ENCODE data around the gene CMSS1.

CMSS1 gene

DNA sequence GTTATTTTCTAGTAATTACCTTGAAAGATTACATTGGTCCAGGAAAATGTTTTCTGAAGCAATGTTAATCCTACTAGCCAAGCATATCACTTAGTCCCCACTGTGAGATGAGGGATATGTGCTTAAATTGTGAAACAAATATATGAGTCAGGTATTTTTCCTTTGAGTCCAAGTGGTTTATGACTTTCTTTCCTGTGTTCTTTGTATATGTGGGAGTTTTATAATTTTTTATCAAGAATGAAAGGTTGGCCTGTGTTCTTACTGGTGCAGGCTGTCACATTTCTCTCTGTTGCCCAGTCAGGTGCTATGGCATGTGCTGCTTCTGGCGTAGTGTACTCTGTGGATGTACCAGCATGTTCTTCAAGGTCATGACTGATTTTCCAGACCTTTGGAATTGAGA lies 147.4 kb downstream of the CMSS1 start:
- no peak for FAIRE-seq

DNA sequence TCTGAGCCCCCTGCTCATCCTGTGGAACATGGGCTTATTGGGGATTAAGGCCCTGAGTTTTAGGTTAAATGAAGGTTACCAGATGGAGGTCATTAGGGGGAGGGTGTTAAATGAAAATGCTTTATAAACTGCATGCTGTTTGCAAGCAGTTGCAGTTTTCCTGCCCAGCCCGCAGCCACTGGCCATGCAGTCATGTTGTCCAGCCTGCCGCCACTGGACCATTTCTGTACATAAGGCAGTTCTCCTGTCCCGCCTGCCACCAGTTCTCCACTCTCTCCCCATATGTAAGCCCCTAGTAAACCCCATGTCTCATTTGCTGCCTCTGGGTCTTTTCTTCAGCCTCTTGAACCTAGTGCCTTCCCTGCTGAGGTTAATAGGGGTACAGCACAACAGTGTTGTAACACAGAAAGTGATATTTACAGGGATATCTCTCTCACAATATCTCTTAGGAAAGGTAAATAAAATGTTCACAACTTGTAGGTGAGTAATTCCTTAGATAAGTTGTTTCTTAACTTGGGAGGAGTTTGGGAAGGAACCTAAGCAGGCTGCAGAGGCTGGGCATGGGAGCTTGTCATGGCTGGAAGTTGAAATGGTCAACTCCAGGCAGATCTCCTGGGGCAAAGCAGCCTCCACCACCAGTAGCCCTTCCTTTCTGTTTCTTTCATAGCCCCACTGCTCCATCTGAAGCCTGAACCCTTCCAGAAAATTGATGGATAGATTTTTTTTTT lies 148.2 kb downstream of the CMSS1 start:
- FAIRE-seq = no peak

DNA sequence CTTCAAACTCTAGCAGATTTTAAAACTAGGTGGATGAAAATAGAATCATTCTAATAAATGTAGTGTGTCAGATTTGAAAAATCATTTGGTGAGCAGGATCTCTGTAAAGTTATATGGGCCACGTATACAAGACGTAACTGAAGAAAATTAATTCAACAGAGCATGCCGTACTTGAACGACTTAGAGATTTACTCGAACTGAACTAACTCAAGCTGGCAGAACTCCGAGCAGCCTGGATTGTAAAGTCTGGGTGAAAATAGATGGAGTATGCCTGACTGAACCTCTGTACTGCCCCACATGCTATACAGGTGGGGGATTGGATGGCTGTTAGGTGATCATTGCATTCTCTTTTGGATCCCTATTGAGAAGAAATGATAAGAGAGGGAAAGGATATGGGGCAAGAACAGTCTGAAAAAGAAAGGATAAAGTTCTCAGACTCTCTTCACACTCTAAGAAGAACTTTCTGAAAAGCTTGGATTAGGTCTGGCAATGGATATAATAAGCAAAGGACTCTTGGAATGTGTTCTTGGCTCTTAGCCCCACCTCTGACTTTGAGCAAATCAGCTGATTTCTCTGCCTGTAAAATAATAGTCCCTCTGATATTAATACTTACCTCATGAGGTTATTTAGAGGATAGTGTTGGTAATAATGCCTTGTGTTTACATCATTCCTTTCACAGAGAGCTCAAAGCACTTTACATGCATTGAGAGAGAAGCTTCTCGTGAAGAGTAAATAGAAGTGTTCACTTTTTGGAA lies 149.2 kb downstream of the CMSS1 start:
- no peak for FAIRE-seq

DNA sequence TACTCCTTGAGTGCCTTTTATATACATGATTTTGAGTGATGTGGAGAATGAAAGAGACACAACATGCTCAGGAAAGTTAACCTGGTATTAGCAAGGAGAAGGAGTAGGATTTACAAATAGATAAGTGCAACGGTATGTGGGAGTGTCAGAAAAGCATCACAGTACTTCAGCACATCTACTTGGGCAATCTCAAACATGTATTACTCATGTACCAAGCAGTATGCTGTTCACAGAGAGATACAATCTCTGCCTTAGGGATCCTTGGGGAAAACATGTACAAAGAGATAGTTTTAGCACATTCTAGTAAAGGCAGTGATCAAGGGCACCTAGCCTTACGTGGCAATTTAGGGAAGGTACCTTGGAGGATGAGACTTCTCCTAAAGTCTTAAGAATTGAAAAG lies 150.1 kb downstream of the CMSS1 start:
- FAIRE-seq = no peak

DNA sequence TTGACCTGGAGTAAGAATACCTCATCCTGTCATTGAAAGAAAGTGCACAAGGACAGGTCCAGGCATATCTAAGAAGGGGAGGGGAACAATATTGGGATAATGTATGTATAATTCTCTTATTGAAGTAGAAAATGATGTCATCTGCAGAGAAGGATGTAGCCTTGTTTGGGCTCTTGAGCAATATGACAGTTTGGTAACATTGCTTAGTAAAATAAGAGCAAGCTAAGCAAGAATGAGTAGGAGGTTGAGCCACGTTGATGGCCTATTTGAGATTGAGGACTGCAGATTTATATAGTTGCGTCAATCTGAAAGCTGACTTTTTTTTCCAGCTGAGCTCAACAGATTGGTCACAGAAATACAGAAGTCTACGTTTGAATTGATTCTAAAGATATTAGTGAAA lies 151.5 kb downstream of the CMSS1 start:
- no peak for FAIRE-seq

DNA sequence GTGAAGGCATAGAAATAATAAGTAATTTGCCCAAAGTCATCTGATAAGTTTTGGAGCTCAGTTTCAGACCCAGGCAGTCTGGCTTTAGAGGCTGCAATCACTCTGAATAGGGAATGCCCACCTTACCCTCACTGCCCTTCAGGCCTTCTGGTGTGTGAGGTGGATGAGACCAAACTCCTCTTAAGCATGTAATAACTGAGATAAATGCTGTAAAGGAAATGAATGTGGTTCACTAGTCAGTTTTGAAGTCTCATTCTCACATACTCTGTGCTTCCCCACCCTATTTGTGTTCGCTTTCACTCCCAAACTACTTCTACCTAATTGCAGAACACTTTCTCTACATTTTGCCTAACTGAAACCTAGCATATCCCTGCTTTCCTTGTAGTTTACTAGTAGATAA lies 152.5 kb downstream of the CMSS1 start:
- FAIRE-seq = no peak

DNA sequence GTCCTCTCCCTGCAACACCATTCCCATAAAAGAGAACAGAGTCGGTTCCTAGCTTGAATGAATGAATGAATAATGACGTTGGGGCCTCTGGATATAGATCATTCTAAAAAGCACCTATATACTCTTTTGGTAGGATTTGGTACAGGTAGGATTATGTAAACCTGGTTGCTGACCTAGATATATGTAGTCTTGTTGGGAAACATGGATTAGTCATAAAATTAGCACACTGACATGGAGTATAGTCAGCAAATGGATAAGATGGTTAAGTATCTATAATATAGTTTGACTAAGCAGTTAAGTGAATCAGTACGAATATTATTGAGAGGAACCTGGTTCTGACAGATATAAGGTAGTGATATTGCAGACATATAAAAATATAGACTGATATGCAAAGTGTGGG lies 154.1 kb downstream of the CMSS1 start:
- no peak for FAIRE-seq

DNA sequence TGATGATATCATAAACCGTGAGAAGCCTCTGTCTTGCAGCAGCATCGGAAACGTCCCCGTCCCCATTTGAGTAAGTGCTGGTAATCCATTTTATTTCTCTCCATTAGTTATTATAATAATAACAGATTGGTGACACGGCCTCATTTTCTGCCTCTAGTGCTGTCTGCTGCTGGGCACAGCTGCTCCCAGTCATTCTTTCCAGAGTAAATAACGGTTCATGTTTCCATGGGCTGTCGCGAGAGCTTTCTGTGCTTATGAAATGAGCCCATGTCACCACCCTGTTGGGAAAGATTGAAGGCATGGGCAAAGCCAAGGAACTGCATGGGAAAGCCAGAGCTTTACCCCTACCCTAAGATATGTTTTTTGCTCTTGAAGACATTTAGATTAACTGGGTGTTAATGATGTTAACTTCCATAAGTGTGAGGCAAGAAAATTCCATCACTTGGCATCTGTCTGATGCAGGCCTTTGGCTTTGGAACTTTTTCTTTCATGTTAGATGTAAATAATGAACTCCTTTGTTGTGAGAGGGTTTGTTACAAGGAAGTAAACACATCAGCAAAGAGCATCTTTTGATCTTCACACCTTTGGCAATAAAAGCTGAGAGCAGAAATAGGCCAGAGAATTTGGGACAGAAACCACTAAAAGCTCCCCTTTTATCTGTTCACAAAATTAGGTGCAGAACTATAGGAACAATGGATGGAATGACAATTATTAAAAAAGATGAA lies 154.9 kb downstream of the CMSS1 start:
- no peak for FAIRE-seq

DNA sequence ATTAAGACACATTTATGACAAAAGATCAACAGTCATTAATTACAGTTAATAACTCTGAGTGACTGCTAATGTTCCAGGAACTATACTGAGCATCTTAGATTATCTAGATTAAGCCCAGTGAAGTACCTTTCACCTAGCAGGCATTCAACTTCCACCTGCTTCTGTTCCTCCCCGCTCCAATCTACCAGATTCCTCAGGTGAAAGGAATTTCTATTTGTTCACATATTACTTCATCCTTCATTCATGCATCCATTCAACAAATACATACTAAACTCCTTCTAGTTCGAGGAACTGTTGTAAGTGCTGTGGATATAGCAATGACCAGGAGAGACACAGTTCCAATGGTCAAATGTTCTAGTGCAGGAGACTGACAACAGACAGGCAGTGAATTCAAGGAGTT lies 157.3 kb downstream of the CMSS1 start:
- FAIRE-seq = no peak

DNA sequence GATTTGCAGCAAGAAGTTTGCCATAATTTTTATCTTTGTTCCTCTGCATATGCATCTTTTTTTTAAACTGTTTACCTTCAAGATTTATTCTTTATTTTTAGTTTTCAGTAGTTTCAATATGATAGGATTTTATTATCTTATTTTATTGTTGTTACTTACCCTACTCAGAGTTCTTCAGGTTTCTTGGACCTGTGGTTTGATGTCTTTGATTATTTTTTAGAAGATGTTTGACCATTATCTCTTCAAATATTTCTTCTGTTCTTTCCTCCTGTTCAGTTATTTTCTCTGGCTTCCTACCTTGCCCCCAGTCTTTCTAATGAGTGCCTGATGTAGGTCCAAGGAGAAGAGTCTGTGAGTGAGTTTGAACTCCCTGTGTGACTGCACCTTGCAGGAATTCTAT lies 158.9 kb downstream of the CMSS1 start:
- FAIRE-seq = no peak

DNA sequence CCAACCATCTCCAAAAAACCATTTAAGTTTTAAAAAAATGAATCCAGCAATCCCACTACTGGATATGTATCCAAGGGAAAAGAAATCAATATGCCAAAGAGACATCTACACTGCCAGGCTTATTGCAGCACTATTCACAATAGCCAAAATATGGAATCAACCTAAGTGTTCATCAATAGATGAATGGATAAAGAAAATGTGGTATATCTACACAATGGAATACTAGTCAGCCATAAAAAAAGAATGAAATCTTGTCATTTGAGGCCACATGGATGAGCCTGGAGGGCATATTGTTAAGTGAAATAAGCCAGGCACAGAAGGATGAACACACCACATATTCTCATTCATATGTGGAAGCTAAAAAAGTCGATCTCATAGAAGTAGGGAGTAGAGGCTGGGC lies 160.6 kb downstream of the CMSS1 start:
- FAIRE-seq = no peak

DNA sequence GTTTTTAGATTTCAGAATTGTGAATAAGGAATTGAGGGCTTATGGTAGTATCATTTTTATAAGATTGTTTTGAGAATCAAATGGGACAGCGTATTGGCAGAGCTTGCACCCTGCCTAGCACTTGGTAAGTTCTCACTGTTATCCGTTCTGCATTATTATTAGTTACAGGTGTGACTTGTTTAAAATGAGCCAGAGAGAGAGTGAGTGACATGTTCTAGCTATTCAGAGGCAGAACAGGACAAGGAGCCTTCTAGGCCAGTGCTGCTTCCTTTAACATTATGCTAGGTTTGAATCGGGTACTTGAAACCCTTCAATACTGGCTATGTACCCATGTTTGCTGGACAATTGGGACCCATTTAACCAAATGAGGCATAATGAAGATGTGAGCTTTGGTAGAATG lies 162.9 kb downstream of the CMSS1 start:
- no peak for FAIRE-seq

DNA sequence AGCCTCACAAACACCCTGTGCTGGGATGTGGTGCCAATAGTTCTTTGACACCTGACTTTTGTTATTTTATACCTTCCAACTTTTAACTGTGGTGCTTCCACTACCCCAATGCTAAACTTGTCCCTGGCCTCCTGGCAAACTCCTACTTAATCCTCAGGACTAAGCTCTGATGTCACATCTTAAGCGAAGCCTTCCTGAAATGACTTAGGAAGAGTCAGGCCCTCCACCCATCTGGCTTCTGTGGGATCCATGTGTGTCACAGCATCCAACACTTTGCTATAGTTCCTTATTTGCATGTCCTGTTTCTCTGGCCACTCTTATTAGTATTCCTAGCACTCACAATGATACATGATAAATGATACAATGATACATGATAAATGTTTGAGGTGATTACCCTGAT lies 163.5 kb downstream of the CMSS1 start:
- FAIRE-seq = no peak

DNA sequence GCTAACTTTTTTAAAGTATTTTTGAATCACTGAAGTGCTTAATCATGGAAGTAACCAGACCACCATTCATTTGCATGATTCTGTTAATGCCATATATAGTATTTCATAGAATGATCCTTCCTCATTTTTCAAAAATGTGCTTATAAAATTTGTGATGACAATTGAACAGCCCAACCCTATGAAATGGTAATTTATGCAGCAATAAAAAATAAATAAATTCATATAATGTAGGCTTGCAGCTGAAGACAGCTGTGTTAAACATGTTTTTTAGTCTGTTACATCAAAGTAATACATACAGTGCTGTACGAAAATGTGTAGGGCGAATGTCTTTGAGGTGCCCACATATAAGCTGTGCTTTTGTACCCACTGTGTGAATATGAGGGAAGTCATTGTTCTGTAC lies 165.0 kb downstream of the CMSS1 start:
- FAIRE-seq = no peak

DNA sequence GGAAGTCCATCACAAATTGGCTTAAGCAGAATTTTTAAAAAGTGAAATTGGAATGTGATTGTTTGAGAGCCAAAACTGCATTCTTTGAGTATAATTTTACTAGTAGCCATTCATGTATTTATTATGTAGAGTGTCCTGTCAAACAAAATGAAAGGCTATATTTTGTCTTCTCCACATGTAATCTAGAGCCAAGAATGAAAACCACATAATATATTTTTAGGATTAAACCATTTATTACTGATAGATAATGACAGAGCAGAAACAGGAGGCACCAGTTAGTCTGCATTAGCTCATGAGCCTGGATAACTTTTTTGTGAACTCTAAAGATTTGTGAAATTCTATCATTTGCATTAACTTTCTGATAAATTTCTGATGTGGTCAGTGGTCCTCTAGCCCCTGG lies 166.5 kb downstream of the CMSS1 start:
- FAIRE-seq = no peak

DNA sequence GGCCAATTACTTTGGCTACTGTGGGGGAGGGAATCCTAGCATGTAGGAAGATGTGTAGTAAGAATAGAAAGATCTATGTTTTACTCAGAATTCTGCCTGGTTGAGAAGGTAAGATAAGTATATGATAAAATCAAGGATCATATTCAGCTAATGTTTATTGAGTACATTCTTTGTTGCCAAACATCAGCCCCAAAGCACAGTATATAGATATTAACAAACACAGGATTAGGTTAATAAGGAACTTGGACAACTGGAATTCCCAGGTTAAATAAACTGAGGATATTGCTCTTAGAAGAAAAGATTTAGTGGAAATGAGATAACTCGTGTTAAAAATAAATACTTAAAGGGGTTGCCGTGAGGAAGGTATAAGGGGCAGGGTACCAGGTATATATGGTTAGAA lies 167.0 kb downstream of the CMSS1 start:
- FAIRE-seq = no peak

DNA sequence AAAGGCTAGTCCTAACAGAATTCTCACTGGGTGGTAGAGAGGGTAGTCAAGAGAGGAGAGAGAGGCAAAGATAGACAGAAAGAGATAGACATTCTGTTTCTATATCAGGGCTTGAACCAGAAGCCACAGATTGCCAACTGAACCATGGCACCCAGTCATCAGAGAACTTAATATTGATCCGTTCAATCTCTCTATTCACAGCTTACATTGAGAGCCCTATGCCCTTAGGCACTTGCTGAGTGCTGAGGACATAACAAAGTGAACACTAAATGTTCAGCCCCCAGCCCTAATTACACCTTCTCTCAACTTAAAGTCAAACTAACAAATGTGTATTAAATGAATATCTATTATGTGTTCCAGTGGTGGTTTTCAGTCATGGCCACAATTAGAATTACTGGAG lies 172.5 kb downstream of the CMSS1 start:
- no peak for FAIRE-seq

DNA sequence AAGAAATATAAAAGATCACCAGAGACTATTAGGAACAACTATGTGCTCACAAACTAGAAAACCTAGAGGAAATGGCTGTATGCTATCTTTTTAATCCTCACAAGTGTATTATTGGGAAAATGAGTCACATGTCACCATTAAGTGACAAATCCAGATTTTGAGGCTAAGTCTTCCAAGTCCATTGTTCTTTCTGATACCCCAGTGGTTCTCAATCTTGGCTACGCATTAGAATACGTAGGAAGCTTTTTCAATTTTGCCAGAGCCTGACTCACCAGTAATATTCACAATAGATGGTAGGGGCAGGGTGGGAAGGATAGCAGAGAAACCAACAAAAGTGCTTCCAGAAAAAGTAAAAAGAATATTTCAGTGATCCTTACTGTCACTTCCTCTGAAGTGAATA lies 179.6 kb downstream of the CMSS1 start:
- FAIRE-seq = no peak

DNA sequence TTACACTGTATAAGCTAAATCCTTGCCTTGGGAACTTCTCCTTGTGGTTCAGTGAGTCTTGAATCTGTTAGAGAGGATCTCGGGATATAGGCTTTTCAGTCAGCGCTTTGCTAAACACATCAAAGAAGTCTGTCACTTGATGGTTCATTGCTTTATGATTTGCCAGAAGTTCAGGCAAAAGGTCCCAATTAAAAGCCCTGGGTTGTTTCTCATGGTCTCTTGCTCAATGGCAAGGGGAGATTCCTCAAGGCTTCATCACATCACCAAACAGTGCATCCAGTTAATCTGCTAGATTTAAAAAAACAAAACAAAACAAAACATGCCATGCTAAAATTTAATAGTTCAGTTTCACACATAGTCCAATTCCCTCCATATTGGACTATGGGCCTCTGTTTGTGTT lies 181.9 kb downstream of the CMSS1 start:
- no peak for FAIRE-seq

DNA sequence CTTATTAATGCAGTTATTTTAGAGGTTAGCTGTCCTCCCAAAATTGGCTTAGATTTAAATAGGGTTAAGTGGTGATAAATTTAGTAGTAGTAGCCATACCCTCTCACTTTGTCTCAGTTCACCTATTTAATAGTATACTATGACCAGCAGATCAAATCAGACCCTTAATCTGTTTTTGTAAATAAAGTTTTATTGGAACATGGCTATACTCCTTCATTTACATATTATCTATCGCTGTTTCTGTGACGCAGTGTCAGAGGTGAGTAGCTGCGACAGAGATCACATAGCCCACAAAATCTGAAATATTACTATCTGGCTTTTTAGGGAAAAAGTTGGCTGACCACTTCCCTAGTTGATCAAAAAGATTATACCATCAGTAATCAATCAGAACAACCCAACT lies 183.4 kb downstream of the CMSS1 start:
- FAIRE-seq = no peak

DNA sequence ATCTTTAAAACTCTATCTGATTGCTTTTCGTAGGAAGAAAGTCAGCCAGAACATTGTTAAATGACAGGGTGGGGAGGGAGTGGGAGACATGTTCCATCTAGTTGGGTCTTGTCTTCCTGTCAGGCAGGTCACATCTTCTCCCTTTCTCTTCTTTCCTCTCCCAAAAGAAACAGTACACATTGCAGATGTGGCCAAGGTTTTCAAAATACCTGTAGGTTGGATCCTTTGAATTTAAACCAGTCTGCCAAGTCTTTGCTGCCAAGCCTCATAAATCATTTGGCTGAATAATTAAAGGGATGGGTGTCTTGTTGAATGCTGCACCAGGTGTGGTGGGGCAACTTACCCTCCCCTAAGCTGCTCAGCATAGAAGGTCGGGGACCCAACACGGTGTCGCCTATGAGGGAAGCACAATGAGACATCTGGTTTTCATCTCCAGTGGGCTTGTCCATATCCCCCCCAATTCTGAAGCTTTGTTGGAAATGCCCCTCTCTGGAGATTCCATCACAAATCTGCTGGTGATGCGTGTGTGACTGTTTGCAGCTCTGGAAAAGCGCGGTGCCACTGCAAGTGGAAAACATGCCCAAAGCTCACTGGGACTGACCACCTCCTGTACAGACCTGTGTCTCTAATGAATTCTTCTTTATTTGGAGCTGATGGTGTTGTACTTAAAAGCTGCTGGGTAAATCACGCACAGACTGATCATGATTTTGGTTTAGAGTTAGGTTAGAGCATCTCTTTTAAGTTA lies 184.0 kb downstream of the CMSS1 start:
- FAIRE-seq = no peak

DNA sequence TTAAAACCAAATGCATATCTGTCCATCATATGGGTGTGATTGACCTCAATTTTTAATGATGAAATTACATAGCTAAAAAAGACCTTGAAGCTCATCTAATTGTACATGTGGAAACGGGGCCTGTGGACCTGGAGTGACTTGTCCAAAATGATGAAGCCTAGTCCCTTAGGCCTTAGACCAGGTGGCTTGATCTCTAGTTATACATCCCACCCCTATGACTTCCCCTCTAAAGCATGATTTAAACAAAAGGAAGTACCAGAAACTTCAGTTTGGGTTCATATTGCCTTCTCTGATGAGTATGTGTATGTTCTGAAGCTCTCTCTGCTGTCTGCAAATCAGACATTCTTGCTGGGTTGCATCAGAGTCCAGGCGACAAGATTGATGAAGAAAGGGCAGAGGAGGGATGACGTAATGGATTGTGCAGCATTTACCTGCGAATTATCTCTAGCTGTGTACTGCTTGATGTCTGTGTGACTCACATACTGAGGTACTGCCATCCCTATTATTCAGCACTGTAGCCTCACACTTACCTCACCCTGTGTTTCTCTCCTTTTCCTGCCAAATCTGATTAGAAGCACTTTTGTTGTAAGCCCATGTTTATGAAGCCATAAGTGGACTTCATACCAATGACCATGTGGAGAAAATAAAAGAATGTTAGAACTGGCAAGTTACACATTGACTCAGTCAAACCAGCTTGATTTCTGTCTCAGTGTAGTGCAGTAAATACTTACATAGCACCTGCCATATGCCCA lies 185.1 kb downstream of the CMSS1 start:
- no peak for FAIRE-seq
